Gastroesophageal sphincter (tissue), 4 donors: Measurements from ENCODE around the gene RERE. TPM values are rescaled to one million over a fixed set of nuclear protein-coding genes. Genes with fewer than 3 reads are reported as not detected.
A peak's percentile ranks its signal among the peaks of the same experiment; 100 is the strongest.

Experiments used
- ATAC-seq: fragments of 150-250 bp; one replicate; pipeline ENCODE4 v1.9.1; 2016; ENCODE audit warnings: mild to moderate bottlenecking, moderate library complexity
- H3K27ac ChIP-seq, 4 donors: fragments of 200-600 bp; sonication (generic) in 3 of 4; 1 replicate in 3 of 4; 2 replicates in 1 of 4; pipeline ENCODE4 v1.5.1; 2016 to 2019
- H3K27me3 ChIP-seq: fragments of 200-600 bp; sonication (generic); one replicate; pipeline ENCODE4 v1.5.1; 2019
- H3K36me3 ChIP-seq, 2 donors: fragments of 200-600 bp; sonication (generic); one replicate each; pipeline ENCODE4 v1.5.1; 2019; ENCODE audit warnings: control low read depth in 1 of 2
- H3K4me1 ChIP-seq, 3 donors: fragments of 200-600 bp; sonication (generic); 1 replicate in 2 of 3; 2 replicates in 1 of 3; pipeline ENCODE4 v1.5.1; 2016 to 2019; ENCODE audit warnings: control low read depth in 2 of 3
- H3K4me3 ChIP-seq, 2 donors: fragments of 200-600 bp; sonication (generic); one replicate each; pipeline ENCODE4 v1.5.1; 2019; ENCODE audit warnings: mild to moderate bottlenecking in 1 of 2, moderate library complexity in 1 of 2
- H3K9me3 ChIP-seq, 3 donors: fragments of 200-600 bp; sonication (generic); one replicate each; pipeline ENCODE4 v1.5.1; 2017 to 2019; ENCODE audit warnings: control low read depth in 2 of 3
- EP300 ChIP-seq: sonication (generic); formaldehyde crosslinking; IDR thresholded peaks from one replicate; pipeline ENCODE4 v1.6.1; 2017; ENCODE audit warnings: antibody characterized with exemption, mild to moderate bottlenecking
- POLR2A ChIP-seq, 2 donors: fragments of 450-650 bp; IDR thresholded peaks; one replicate each; pipeline ENCODE4 v1.6.1; 2017; ENCODE audit warnings: antibody characterized with exemption in 2 of 2, mild to moderate bottlenecking in 2 of 2, moderate library complexity in 1 of 2
- POLR2AphosphoS5 ChIP-seq: sonication (generic); formaldehyde crosslinking; IDR thresholded peaks from one replicate; pipeline ENCODE4 v1.6.1; 2017; ENCODE audit warnings: antibody characterized with exemption
- WGBS, 2 donors: methylation state at CpG; one replicate each; pipeline ENCODE4 v1.1.5; 2018; ENCODE audit warnings: low coverage in 1 of 2; 5-methylcytosine and 5-hydroxymethylcytosine counted together
- total RNA-seq, 4 donors: library from RNA; depleted of rRNA; stranded (reverse); fragments of >200 nt; gene quantifications; one replicate each; pipeline ENCODE4 v1.1.0, GENCODE V29; 2016
- TF ChIP-seq, protein P1 (sequence below), 4 experiments: fragments of 200-600 bp in 2 of 4; fragments of 450-650 bp in 2 of 4; sonication (generic) in 1 of 4; IDR thresholded peaks; one replicate each; pipeline ENCODE4 v1.5.1; 2017 to 2019; ENCODE audit warnings: antibody characterized with exemption in 4 of 4, mild to moderate bottlenecking in 2 of 4, moderate library complexity in 2 of 4

RERE gene
- total RNA-seq, 4 donors from 2014 or later: 112 to 212 (median 139) TPM

DNA sequence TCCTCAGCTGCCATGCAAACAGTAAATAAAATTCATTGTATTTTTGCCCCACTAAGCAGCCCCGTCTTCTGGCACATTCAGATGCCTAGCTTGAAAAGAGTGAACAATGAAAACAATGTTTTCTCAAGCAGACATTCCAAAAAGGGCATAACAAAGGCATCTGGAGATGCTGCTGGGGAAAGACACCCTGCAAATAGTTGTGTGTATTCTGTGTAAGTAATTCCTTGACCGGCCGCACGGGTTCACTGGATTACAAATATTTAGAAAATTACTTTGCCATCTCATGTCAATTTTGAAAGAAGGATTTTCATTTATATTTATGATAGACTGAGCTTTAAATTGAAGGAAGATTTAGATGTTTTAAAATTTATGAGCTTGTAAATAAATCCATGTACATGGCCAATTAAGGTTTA lies 357.3 kb downstream of the RERE start:
- Histone ChIP-seq H3K4me3 (no peak overlapping the region), H3K27ac (peak overlapping the region in 1 of 4 donors; percentile 13), H3K9me3 (no peaks in the 10 kb centered on the region), H3K4me1 (peaks cover 30 to 96% (median 49%) of the 10 kb centered on the region in 3 donors), H3K27me3 (no peaks in the 10 kb centered on the region), H3K36me3 (no peaks in the 10 kb centered on the region)
- ATAC-seq: no peak
- WGBS, 2 donors: 29 to 78% methylated on average over 4 of the region's 4 CpGs
- TF ChIP-seq POLR2A (IDR thresholded peaks at IDR 0.05): no peak
- TF ChIP-seq, protein P1, sequence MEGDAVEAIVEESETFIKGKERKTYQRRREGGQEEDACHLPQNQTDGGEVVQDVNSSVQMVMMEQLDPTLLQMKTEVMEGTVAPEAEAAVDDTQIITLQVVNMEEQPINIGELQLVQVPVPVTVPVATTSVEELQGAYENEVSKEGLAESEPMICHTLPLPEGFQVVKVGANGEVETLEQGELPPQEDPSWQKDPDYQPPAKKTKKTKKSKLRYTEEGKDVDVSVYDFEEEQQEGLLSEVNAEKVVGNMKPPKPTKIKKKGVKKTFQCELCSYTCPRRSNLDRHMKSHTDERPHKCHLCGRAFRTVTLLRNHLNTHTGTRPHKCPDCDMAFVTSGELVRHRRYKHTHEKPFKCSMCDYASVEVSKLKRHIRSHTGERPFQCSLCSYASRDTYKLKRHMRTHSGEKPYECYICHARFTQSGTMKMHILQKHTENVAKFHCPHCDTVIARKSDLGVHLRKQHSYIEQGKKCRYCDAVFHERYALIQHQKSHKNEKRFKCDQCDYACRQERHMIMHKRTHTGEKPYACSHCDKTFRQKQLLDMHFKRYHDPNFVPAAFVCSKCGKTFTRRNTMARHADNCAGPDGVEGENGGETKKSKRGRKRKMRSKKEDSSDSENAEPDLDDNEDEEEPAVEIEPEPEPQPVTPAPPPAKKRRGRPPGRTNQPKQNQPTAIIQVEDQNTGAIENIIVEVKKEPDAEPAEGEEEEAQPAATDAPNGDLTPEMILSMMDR (IDR thresholded peaks at IDR 0.05): peak in 3 of 4 experiments; percentile 9 to 38 (median 38)

- ATAC-seq: no peak
- Histone ChIP-seq H3K9me3 (no peaks in the 10 kb centered on the region), H3K27me3 (no peaks in the 10 kb centered on the region), H3K27ac (no peak overlapping the region), H3K4me1 (peaks cover 27 to 87% (median 36%) of the 10 kb centered on the region in 3 donors), H3K4me3 (no peak overlapping the region), H3K36me3 (no peaks in the 10 kb centered on the region)
- no peak for TF ChIP-seq EP300
- TF ChIP-seq POLR2A (IDR thresholded peaks at IDR 0.05): no peak
- TF ChIP-seq, protein P1 (IDR thresholded peaks at IDR 0.05): no peak
- no peak for TF ChIP-seq POLR2AphosphoS5
- WGBS, 2 donors: 86 to 89% methylated on average over 3 of the region's 3 CpGs
Observed at GRCh38 chr1:8458607-8459006, 358.8 kb downstream of the RERE start.

GRCh38 chr1:8457760-8458381 lies 359.6 kb downstream of the RERE start:
- H3K27me3 ChIP-seq: no peaks in the 10 kb centered on the region
- H3K9me3 ChIP-seq: no peaks in the 10 kb centered on the region
- peak overlapping the region in 2 of 4 donors; percentile 75 to 83 for H3K27ac ChIP-seq
- no peak for ATAC-seq
- H3K36me3 ChIP-seq: no peaks in the 10 kb centered on the region
- peaks cover 24 to 80% (median 29%) of the 10 kb centered on the region in 3 donors for H3K4me1 ChIP-seq
- TF ChIP-seq POLR2AphosphoS5: no peak
- TF ChIP-seq, protein P1 (IDR thresholded peaks at IDR 0.05): no peak
- TF ChIP-seq EP300: no peak
- TF ChIP-seq POLR2A (IDR thresholded peaks at IDR 0.05): no peak
- WGBS, 2 donors: 73 to 88% methylated on average over 5 to 7 of the region's 7 CpGs
- no peak overlapping the region for H3K4me3 ChIP-seq

DNA sequence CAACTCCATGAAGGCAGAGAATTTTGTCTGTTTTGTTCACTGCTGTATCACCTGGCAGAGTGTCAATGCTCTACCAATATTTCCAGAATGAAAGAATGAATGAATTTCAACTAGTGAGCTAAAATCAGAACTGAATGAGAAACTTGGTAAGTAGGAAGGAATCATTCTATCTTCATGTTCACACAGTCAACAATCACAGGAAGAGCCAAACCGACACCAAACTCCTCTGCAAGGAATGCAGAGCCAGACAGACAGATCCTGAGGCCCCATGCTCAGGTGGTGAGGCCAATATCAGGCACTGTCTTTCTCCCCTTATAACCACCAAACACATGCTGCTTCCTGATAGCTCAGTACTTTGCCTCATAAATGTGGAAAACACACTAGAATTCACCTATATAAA lies 360.4 kb downstream of the RERE start:
- peak overlapping the region; percentile 65 to 83 (median 75) for H3K27ac ChIP-seq

More for the DNA sequence above, 360.4 kb downstream of the RERE start:
- 50 to 78% methylated on average over 1 of the region's 1 CpG for WGBS, 2 donors
- Histone ChIP-seq H3K9me3 (no peaks in the 10 kb centered on the region), H3K27me3 (no peaks in the 10 kb centered on the region), H3K4me1 (peaks cover 22 to 71% (median 22%) of the 10 kb centered on the region in 3 donors), H3K4me3 (no peak overlapping the region), H3K36me3 (no peaks in the 10 kb centered on the region)
- TF ChIP-seq EP300 (no peak), POLR2A (IDR thresholded peaks at IDR 0.05) (no peak), POLR2AphosphoS5 (no peak)
- TF ChIP-seq, protein P1 (IDR thresholded peaks at IDR 0.05): no peak
- ATAC-seq: no peak
